Spleen (tissue), 11 donors: Measurements from ENCODE around the gene TARP.

Experiments
- DNase-seq: peaks from one replicate; pipeline ENCODE4 v3.0.0-alpha.2; 2020
- H3K27ac ChIP-seq, 8 donors: fragments of 200-600 bp; sonication (generic) in 7 of 8; 1 replicate in 4 of 8; 2 replicates in 4 of 8; pipeline versions ENCODE4 v1.5.0 to v1.8.0; 2016 to 2021; ENCODE audit warnings: inconsistent platforms in 4 of 8, mild to moderate bottlenecking in 4 of 8, moderate library complexity in 1 of 8
- H3K27me3 ChIP-seq, 7 donors: fragments of 200-600 bp; sonication (generic) in 6 of 7; replicated peaks in 1 of 7; 1 replicate in 4 of 7; 2 replicates in 3 of 7; pipeline versions ENCODE4 v1.5.0 to v1.8.0; 2016 to 2021; ENCODE audit warnings: inconsistent platforms in 3 of 7, mild to moderate bottlenecking in 1 of 7
- H3K36me3 ChIP-seq, 6 donors: fragments of 200-600 bp; sonication (generic) in 5 of 6; 1 replicate in 4 of 6; 2 replicates in 2 of 6; pipeline versions ENCODE4 v1.5.0 to v1.8.0; 2016 to 2021; ENCODE audit warnings: inconsistent platforms in 2 of 6
- H3K4me1 ChIP-seq, 6 donors: fragments of 200-600 bp; sonication (generic) in 5 of 6; 1 replicate in 3 of 6; 2 replicates in 3 of 6; pipeline versions ENCODE4 v1.5.0 to v1.8.0; 2016 to 2021; ENCODE audit warnings: inconsistent platforms in 3 of 6
- H3K4me3 ChIP-seq, 8 donors: fragments of 200-600 bp; sonication (generic) in 7 of 8; 1 replicate in 4 of 8; 2 replicates in 4 of 8; pipeline versions ENCODE4 v1.5.0 to v1.8.0; 2016 to 2021; ENCODE audit warnings: inconsistent platforms in 4 of 8, mild to moderate bottlenecking in 4 of 8, moderate library complexity in 2 of 8
- H3K9me3 ChIP-seq, 8 donors: fragments of 200-600 bp; sonication (generic) in 7 of 8; 1 replicate in 4 of 8; 2 replicates in 4 of 8; pipeline versions ENCODE4 v1.5.0 to v1.8.0; 2016 to 2021; ENCODE audit warnings: inconsistent platforms in 4 of 8
- POLR2A ChIP-seq, 3 donors: fragments of 450-650 bp; IDR thresholded peaks; one replicate each; pipeline ENCODE4 v1.5.1; 2017; ENCODE audit warnings: antibody characterized with exemption in 3 of 3, mild to moderate bottlenecking in 1 of 3
- POLR2AphosphoS5 ChIP-seq, 3 donors: sonication (generic); formaldehyde crosslinking; IDR thresholded peaks; one replicate each; pipeline ENCODE4 v1.5.1; 2017; ENCODE audit warnings: antibody characterized with exemption in 3 of 3
- WGBS, 5 donors: extraction: QIAGEN DNeasy Blood & Tissue Kit in 3 of 5; methylation state at CpG; one replicate each; pipeline versions ENCODE4 v1.1.5 to v1.1.7; 2013 to 2018; 5-methylcytosine and 5-hydroxymethylcytosine counted together
- intact Hi-C: fragments of 100-400 bp; cut with DNase I; formaldehyde crosslinking; loops from one replicate; pipeline ENCODE4 v1.15.0; 2023; ENCODE audit warnings: low total_unique reads
- TF ChIP-seq, protein P1 (sequence below), 11 experiments: fragments of 200-600 bp in 7 of 11; fragments of 450-650 bp in 4 of 11; sonication (generic) in 4 of 11; IDR thresholded peaks in 8 of 11; conservative IDR thresholded peaks in 3 of 11; 1 replicate in 7 of 11; 2 replicates in 4 of 11; pipeline versions ENCODE4 v1.4.0 to v1.8.0; 2016 to 2021; ENCODE audit warnings: antibody characterized with exemption in 11 of 11, inconsistent platforms in 4 of 11, mild to moderate bottlenecking in 1 of 11
- donor health status: healthy with polysubstance abuse.
- donor health status: DM: no; HTN: no; CAD: no; lungs with moderate emphysema.
- donor health status: DM: no; HTN: no; CAD: no.
- donor health status: Bipolar disorder and iron deficiency.
- donor health status: healthy.
- donor health status: DM: no; HTN: no; CAD: no.
- donor health status: DM: yes; HTN: yes; CAD: no.

TARP gene

DNA sequence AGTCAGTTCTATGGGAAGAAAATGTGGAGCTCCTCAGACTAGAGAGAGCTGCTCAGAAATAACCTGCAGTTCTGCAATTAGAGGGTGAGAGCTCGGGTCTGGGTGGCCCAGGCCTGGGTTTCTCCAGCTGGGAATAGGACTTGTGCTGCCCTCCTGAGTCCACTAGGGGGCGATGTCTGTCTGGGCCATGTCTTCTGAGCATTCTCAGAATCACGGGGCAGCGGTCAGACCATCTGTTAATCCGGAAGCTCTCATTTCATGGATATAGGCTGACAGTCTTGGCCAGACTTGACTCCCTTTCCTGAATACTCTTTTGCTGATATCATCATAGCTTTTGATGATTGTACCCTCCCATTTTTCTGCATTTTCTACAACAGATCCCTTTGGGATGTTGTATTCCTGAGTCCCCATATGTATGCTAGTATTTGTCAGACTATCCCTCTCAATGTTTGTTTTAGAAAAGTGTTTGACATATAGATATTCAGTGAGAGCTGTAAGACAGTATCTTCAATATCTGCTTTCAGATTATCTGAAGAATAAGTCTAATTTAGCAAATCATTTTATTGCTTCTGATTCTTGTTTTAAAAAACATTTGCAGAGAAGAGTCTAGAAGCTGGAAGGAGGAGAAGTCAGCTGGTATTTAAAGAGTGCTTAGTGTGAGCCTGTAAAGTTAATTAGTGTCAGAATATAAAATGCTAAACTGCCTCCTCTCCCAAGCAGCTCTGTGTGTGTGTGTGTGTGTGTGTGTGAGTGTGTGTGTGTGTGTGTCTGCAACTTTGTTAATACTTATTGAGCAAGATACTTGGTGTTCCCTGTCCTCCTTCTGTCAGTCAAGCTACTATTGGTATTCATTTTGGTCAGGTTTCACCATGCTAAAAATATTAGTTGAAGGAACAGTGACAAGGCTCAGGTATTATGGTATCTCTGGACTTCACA lies 57.4 kb downstream of the TARP start:
- Histone ChIP-seq H3K27ac (peak overlapping the region; percentile 20 to 79 (median 71)), H3K9me3 (no peaks in the 10 kb centered on the region), H3K4me3 (no peak overlapping the region), H3K27me3 (no peaks in the 10 kb centered on the region), H3K4me1 (peaks cover 3 to 67% (median 22%) of the 10 kb centered on the region in 6 donors), H3K36me3 (peaks cover 0 to 90% (median 29%) of the 10 kb centered on the region in 6 donors)
- DNase-seq = peak; percentile 92
- TF ChIP-seq POLR2AphosphoS5 (IDR thresholded peaks at IDR 0.05) (peak in 1 of 3 donors; percentile 74), POLR2A (IDR thresholded peaks at IDR 0.05) (no peak)
- TF ChIP-seq, protein P1, sequence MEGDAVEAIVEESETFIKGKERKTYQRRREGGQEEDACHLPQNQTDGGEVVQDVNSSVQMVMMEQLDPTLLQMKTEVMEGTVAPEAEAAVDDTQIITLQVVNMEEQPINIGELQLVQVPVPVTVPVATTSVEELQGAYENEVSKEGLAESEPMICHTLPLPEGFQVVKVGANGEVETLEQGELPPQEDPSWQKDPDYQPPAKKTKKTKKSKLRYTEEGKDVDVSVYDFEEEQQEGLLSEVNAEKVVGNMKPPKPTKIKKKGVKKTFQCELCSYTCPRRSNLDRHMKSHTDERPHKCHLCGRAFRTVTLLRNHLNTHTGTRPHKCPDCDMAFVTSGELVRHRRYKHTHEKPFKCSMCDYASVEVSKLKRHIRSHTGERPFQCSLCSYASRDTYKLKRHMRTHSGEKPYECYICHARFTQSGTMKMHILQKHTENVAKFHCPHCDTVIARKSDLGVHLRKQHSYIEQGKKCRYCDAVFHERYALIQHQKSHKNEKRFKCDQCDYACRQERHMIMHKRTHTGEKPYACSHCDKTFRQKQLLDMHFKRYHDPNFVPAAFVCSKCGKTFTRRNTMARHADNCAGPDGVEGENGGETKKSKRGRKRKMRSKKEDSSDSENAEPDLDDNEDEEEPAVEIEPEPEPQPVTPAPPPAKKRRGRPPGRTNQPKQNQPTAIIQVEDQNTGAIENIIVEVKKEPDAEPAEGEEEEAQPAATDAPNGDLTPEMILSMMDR (IDR thresholded peaks at IDR 0.05 in 8 of 11, conservative IDR thresholded peaks at IDR 0.05 in 3 of 11) = peak; percentile 92 to 98 (median 94)
- intact Hi-C loops = loop anchor here (10.0 kb wide), 1 partner anchor 159 kb away; no protein-coding TSS in a partner anchor
- 0 to 4% (median 1%) methylated on average over 5 of the region's 5 CpGs for WGBS, 5 donors

GRCh38 chr7:38215115-38215514 lies 58.3 kb downstream of the TARP start:
- peaks cover 0 to 90% (median 28%) of the 10 kb centered on the region in 6 donors for H3K36me3 ChIP-seq
- intact Hi-C loops = loop anchor here (10.0 kb wide), 1 partner anchor 160 kb away; no protein-coding TSS in a partner anchor
- DNase-seq = no peak
- no peak overlapping the region for H3K4me3 ChIP-seq
- peaks cover 3 to 62% (median 22%) of the 10 kb centered on the region in 6 donors for H3K4me1 ChIP-seq
- WGBS, 5 donors = 50 to 73% (median 60%) methylated on average over 1 of the region's 1 CpG
- peak overlapping the region in 7 of 8 donors; percentile 20 to 79 (median 65) for H3K27ac ChIP-seq
- TF ChIP-seq, protein P1 (IDR thresholded peaks at IDR 0.05 in 8 of 11, conservative IDR thresholded peaks at IDR 0.05 in 3 of 11) = no peak
- TF ChIP-seq POLR2A (IDR thresholded peaks at IDR 0.05) (no peak), POLR2AphosphoS5 (IDR thresholded peaks at IDR 0.05) (no peak)
- no peaks in the 10 kb centered on the region for H3K27me3 ChIP-seq
- no peaks in the 10 kb centered on the region for H3K9me3 ChIP-seq

GRCh38 chr7:38211940-38212339 lies 61.5 kb downstream of the TARP start:
- Histone ChIP-seq H3K27me3 (no peaks in the 10 kb centered on the region), H3K36me3 (peaks cover 0 to 90% (median 14%) of the 10 kb centered on the region in 6 donors), H3K4me1 (peaks cover 3 to 36% (median 18%) of the 10 kb centered on the region in 6 donors), H3K27ac (no peak overlapping the region), H3K4me3 (no peak overlapping the region), H3K9me3 (no peaks in the 10 kb centered on the region)
- 52 to 68% (median 63%) methylated on average over 3 of the region's 3 CpGs for WGBS, 5 donors
- TF ChIP-seq POLR2A (IDR thresholded peaks at IDR 0.05) (no peak), POLR2AphosphoS5 (IDR thresholded peaks at IDR 0.05) (no peak)
- TF ChIP-seq, protein P1 (IDR thresholded peaks at IDR 0.05 in 8 of 11, conservative IDR thresholded peaks at IDR 0.05 in 3 of 11) = no peak
- DNase-seq = no peak
- intact Hi-C loops = loop anchor here (10.0 kb wide), 1 partner anchor 163 kb away; no protein-coding TSS in a partner anchor

DNA sequence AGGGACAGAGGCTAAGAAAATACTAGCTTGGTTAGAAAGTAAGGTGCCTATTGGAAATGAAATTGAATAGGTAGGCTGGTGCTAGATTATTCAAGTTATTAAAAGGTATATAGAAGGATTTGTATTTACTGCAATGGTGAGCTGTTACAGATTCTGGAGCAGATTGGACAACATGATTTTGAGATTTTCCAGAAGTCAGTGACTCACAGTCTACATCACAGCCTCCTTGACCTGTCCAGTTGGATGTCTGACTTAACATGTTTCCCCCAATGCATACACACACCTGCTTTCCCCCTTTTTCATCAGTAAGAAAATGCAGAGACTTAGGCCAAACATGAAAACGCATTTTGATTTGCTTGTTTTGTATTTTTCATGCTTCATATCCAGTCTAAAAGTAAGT lies 62.0 kb downstream of the TARP start:
- H3K27me3 ChIP-seq = no peaks in the 10 kb centered on the region
- no peak for DNase-seq
- intact Hi-C loops = loop anchor here (10.0 kb wide), 1 partner anchor 163 kb away; no protein-coding TSS in a partner anchor
- no peak overlapping the region for H3K4me3 ChIP-seq
- H3K4me1 ChIP-seq = peaks cover 3 to 32% (median 14%) of the 10 kb centered on the region in 6 donors
- no peak overlapping the region for H3K27ac ChIP-seq
- peaks cover 0 to 86% (median 14%) of the 10 kb centered on the region in 6 donors for H3K36me3 ChIP-seq
- no peaks in the 10 kb centered on the region for H3K9me3 ChIP-seq
- 90 to 96% (median 95%) methylated on average over 1 of the region's 1 CpG for WGBS, 5 donors
- no peak for TF ChIP-seq POLR2AphosphoS5 (IDR thresholded peaks at IDR 0.05)
- TF ChIP-seq, protein P1 (IDR thresholded peaks at IDR 0.05 in 8 of 11, conservative IDR thresholded peaks at IDR 0.05 in 3 of 11) = no peak
- no peak for TF ChIP-seq POLR2A (IDR thresholded peaks at IDR 0.05)
